Neuron (in vitro differentiated cells): ENCODE measurements around the gene ANKMY2.

Experiments used
- H2AFZ ChIP-seq: one replicate; pipeline ENCODE4 v1.6.1; 2013; ENCODE audit warnings: low read depth, mild to moderate bottlenecking, inconsistent platforms, low read length, moderate library complexity
- H3K27me3 ChIP-seq: one replicate; pipeline ENCODE4 v1.6.1; 2013; ENCODE audit warnings: low read length; ENCODE audit not compliant: insufficient read depth
- H3K36me3 ChIP-seq: one replicate; pipeline ENCODE4 v1.6.1; 2013; ENCODE audit warnings: low read length; ENCODE audit not compliant: insufficient read depth
- H3K4me1 ChIP-seq: one replicate; pipeline ENCODE4 v1.6.1; 2013; ENCODE audit warnings: low read length; ENCODE audit not compliant: insufficient read depth
- H3K4me3 ChIP-seq: 2 replicates; pipeline ENCODE4 v1.5.1; 2013; ENCODE audit warnings: mild to moderate bottlenecking, low read length, moderate library complexity
- H3K9me3 ChIP-seq: one replicate; pipeline ENCODE4 v1.6.1; 2013; ENCODE audit warnings: low read length

The ANKMY2 gene

GRCh38 chr7:16630654-16631053 is 14.9 kb downstream of the ANKMY2 start:
- Histone ChIP-seq H3K4me3 (no peak overlapping the region), H3K36me3 (peaks cover 24% of the 10 kb centered on the region), H3K27me3 (no peaks in the 10 kb centered on the region), H3K9me3 (no peaks in the 10 kb centered on the region), H3K4me1 (no peaks in the 10 kb centered on the region), H2AFZ (no peak overlapping the region)

GRCh38 chr7:16627236-16627635 is 18.3 kb downstream of the ANKMY2 start:
- peaks cover 25% of the 10 kb centered on the region for H3K36me3 ChIP-seq
- H3K4me1 ChIP-seq = no peaks in the 10 kb centered on the region
- no peaks in the 10 kb centered on the region for H3K27me3 ChIP-seq
- H2AFZ ChIP-seq = no peak overlapping the region
- no peak overlapping the region for H3K4me3 ChIP-seq
- no peaks in the 10 kb centered on the region for H3K9me3 ChIP-seq

GRCh38 chr7:16626388-16626787 is 19.2 kb downstream of the ANKMY2 start:
- Histone ChIP-seq H3K4me3 (no peak overlapping the region), H3K36me3 (peaks cover 26% of the 10 kb centered on the region), H3K27me3 (no peaks in the 10 kb centered on the region), H2AFZ (no peak overlapping the region), H3K4me1 (no peaks in the 10 kb centered on the region), H3K9me3 (no peaks in the 10 kb centered on the region)

GRCh38 chr7:16619979-16620408 is 25.6 kb downstream of the ANKMY2 start:
- Histone ChIP-seq H3K27me3 (no peaks in the 10 kb centered on the region), H2AFZ (no peak overlapping the region), H3K9me3 (peaks cover 2% of the 10 kb centered on the region), H3K4me1 (peaks cover 5% of the 10 kb centered on the region), H3K36me3 (peaks cover 45% of the 10 kb centered on the region), H3K4me3 (no peak overlapping the region)

GRCh38 chr7:16616542-16616941 is 29.0 kb downstream of the ANKMY2 start:
- Histone ChIP-seq H3K9me3 (peaks cover 2% of the 10 kb centered on the region), H2AFZ (no peak overlapping the region), H3K27me3 (no peaks in the 10 kb centered on the region), H3K4me1 (peaks cover 5% of the 10 kb centered on the region), H3K4me3 (no peak overlapping the region), H3K36me3 (peaks cover 41% of the 10 kb centered on the region)

- no peak overlapping the region for H2AFZ ChIP-seq
- H3K9me3 ChIP-seq = peaks cover 2% of the 10 kb centered on the region
- peaks cover 5% of the 10 kb centered on the region for H3K4me1 ChIP-seq
- H3K36me3 ChIP-seq = peaks cover 37% of the 10 kb centered on the region
- no peaks in the 10 kb centered on the region for H3K27me3 ChIP-seq
- H3K4me3 ChIP-seq = no peak overlapping the region
These were observed 29.4 kb downstream of the ANKMY2 start for GRCh38 chr7:16616122-16616521.

GRCh38 chr7:16615228-16615627 is 30.3 kb downstream of the ANKMY2 start:
- peaks cover 5% of the 10 kb centered on the region for H3K4me1 ChIP-seq
- H3K27me3 ChIP-seq = no peaks in the 10 kb centered on the region
- peaks cover 2% of the 10 kb centered on the region for H3K9me3 ChIP-seq
- H2AFZ ChIP-seq = no peak overlapping the region
- peaks cover 35% of the 10 kb centered on the region for H3K36me3 ChIP-seq
- no peak overlapping the region for H3K4me3 ChIP-seq

- Histone ChIP-seq H3K27me3 (no peaks in the 10 kb centered on the region), H3K4me1 (peaks cover 5% of the 10 kb centered on the region), H3K9me3 (peaks cover 1% of the 10 kb centered on the region), H3K36me3 (peaks cover 50% of the 10 kb centered on the region), H2AFZ (no peak overlapping the region), H3K4me3 (no peak overlapping the region)
These were observed 33.8 kb downstream of the ANKMY2 start for GRCh38 chr7:16611711-16612110.

GRCh38 chr7:16609842-16610450 is 35.6 kb downstream of the ANKMY2 start:
- H3K9me3 ChIP-seq = no peaks in the 10 kb centered on the region
- no peak overlapping the region for H2AFZ ChIP-seq
- H3K4me1 ChIP-seq = no peaks in the 10 kb centered on the region
- H3K36me3 ChIP-seq = peaks cover 44% of the 10 kb centered on the region
- no peaks in the 10 kb centered on the region for H3K27me3 ChIP-seq
- H3K4me3 ChIP-seq = no peak overlapping the region

GRCh38 chr7:16606704-16607103 is 38.9 kb downstream of the ANKMY2 start:
- Histone ChIP-seq H3K4me3 (no peak overlapping the region), H3K36me3 (peaks cover 58% of the 10 kb centered on the region), H3K4me1 (no peaks in the 10 kb centered on the region), H3K9me3 (no peaks in the 10 kb centered on the region), H3K27me3 (no peaks in the 10 kb centered on the region), H2AFZ (no peak overlapping the region)

- Histone ChIP-seq H3K4me1 (no peaks in the 10 kb centered on the region), H3K9me3 (no peaks in the 10 kb centered on the region), H3K4me3 (no peak overlapping the region), H3K27me3 (no peaks in the 10 kb centered on the region), H2AFZ (no peak overlapping the region), H3K36me3 (peaks cover 64% of the 10 kb centered on the region)
These were observed 41.5 kb downstream of the ANKMY2 start for GRCh38 chr7:16604054-16604453.

GRCh38 chr7:16603633-16604032 is 41.9 kb downstream of the ANKMY2 start:
- no peaks in the 10 kb centered on the region for H3K27me3 ChIP-seq
- H3K9me3 ChIP-seq = no peaks in the 10 kb centered on the region
- no peaks in the 10 kb centered on the region for H3K4me1 ChIP-seq
- H3K4me3 ChIP-seq = no peak overlapping the region
- peaks cover 62% of the 10 kb centered on the region for H3K36me3 ChIP-seq
- no peak overlapping the region for H2AFZ ChIP-seq

- H3K36me3 ChIP-seq = peaks cover 49% of the 10 kb centered on the region
- no peak overlapping the region for H3K4me3 ChIP-seq
- H2AFZ ChIP-seq = no peak overlapping the region
- no peaks in the 10 kb centered on the region for H3K4me1 ChIP-seq
- no peaks in the 10 kb centered on the region for H3K27me3 ChIP-seq
- H3K9me3 ChIP-seq = no peaks in the 10 kb centered on the region
These were observed 45.7 kb downstream of the ANKMY2 start for GRCh38 chr7:16599860-16600259.

GRCh38 chr7:16598015-16598414 is 47.5 kb downstream of the ANKMY2 start:
- Histone ChIP-seq H2AFZ (no peak overlapping the region), H3K4me3 (no peak overlapping the region), H3K9me3 (no peaks in the 10 kb centered on the region), H3K27me3 (no peaks in the 10 kb centered on the region), H3K36me3 (peaks cover 32% of the 10 kb centered on the region), H3K4me1 (no peaks in the 10 kb centered on the region)
